ENCODE data around the gene SF3B6.

SF3B6 gene

GRCh38 chr2:24077879-24078278 is 1.8 kb upstream of the SF3B6 start:
- Mint-ChIP-seq H3K4me1 (peaks cover 37% of the 10 kb centered on the region), H3K27ac (peak overlapping the region in 1 of 2 donors; percentile 81), H3K27me3 (no peaks in the 10 kb centered on the region), H3K4me3 (peak overlapping the region; percentile 92 to 97), H3K9me3 (no peaks in the 10 kb centered on the region)
- ATAC-seq (no peak), DNase-seq (no peak)

GRCh38 chr2:24077535-24077877 is 1.4 kb upstream of the SF3B6 start:
- DNase-seq (peak in 1 of 2 donors; percentile 12), ATAC-seq (no peak)
- H3K27ac Mint-ChIP-seq, result peak overlapping the region in 1 of 2 donors; percentile 81
- peak overlapping the region; percentile 92 to 97 for H3K4me3 Mint-ChIP-seq
- no peaks in the 10 kb centered on the region for H3K27me3 Mint-ChIP-seq
- H3K4me1 Mint-ChIP-seq, result peaks cover 40% of the 10 kb centered on the region
- H3K9me3 Mint-ChIP-seq, result no peaks in the 10 kb centered on the region

GRCh38 chr2:24076849-24077534 is 866 bp upstream of the SF3B6 start:
- peak; percentile 39 for ATAC-seq
- no peak for DNase-seq
- H3K27me3 Mint-ChIP-seq, result no peaks in the 10 kb centered on the region
- H3K9me3 Mint-ChIP-seq, result no peaks in the 10 kb centered on the region
- peak overlapping the region; percentile 59 to 99 for H3K27ac Mint-ChIP-seq
- H3K4me3 Mint-ChIP-seq, result peak overlapping the region; percentile 92 to 97
- H3K4me1 Mint-ChIP-seq, result peaks cover 46% of the 10 kb centered on the region

GRCh38 chr2:24075259-24075658 is 867 bp downstream of the SF3B6 start:
- ATAC-seq (no peak), DNase-seq (no peak)
- Mint-ChIP-seq H3K9me3 (no peaks in the 10 kb centered on the region), H3K27me3 (no peaks in the 10 kb centered on the region), H3K4me1 (peaks cover 50% of the 10 kb centered on the region), H3K27ac (peak overlapping the region; percentile 98 to 99), H3K4me3 (peak overlapping the region; percentile 92 to 97)

GRCh38 chr2:24073816-24074215 is 2.3 kb downstream of the SF3B6 start:
- H3K4me1 Mint-ChIP-seq, result peaks cover 46% of the 10 kb centered on the region
- no peaks in the 10 kb centered on the region for H3K9me3 Mint-ChIP-seq
- DNase-seq (no peak), ATAC-seq (no peak)
- peak overlapping the region; percentile 44 to 89 for H3K27ac Mint-ChIP-seq
- H3K4me3 Mint-ChIP-seq, result peak overlapping the region in 1 of 2 donors; percentile 8
- no peaks in the 10 kb centered on the region for H3K27me3 Mint-ChIP-seq

- DNase-seq (no peak), ATAC-seq (no peak)
- Mint-ChIP-seq H3K27ac (peak overlapping the region in 1 of 2 donors; percentile 95), H3K4me1 (peaks cover 37% of the 10 kb centered on the region), H3K27me3 (no peaks in the 10 kb centered on the region), H3K9me3 (no peaks in the 10 kb centered on the region), H3K4me3 (no peak overlapping the region)
Observed at GRCh38 chr2:24072259-24072658, 3.9 kb downstream of the SF3B6 start.

GRCh38 chr2:24065341-24065740 is 10.8 kb downstream of the SF3B6 start:
- Mint-ChIP-seq H3K4me3 (no peak overlapping the region), H3K27me3 (no peaks in the 10 kb centered on the region), H3K9me3 (no peaks in the 10 kb centered on the region), H3K27ac (peak overlapping the region in 1 of 2 donors; percentile 58), H3K4me1 (peaks cover 9% of the 10 kb centered on the region)
- no peak for DNase-seq
- peak; percentile 63 for ATAC-seq

GRCh38 chr2:24058564-24059271 is 17.4 kb downstream of the SF3B6 start:
- DNase-seq, result no peak
- Mint-ChIP-seq H3K27ac (no peak overlapping the region), H3K27me3 (peaks cover 10% of the 10 kb centered on the region), H3K4me3 (no peak overlapping the region), H3K9me3 (no peaks in the 10 kb centered on the region), H3K4me1 (no peaks in the 10 kb centered on the region)
- no peak for ATAC-seq

- Mint-ChIP-seq H3K27me3 (peaks cover 12% of the 10 kb centered on the region), H3K27ac (no peak overlapping the region)
- no peak for ATAC-seq
Observed at GRCh38 chr2:24055750-24056149, 20.4 kb downstream of the SF3B6 start.

GRCh38 chr2:24054366-24055010 is 21.6 kb downstream of the SF3B6 start:
- no peak overlapping the region for H3K27ac Mint-ChIP-seq
- H3K9me3 Mint-ChIP-seq, result no peaks in the 10 kb centered on the region
- no peaks in the 10 kb centered on the region for H3K4me1 Mint-ChIP-seq
- H3K4me3 Mint-ChIP-seq, result no peak overlapping the region
- no peak for ATAC-seq
- no peak for DNase-seq
- peaks cover 12% of the 10 kb centered on the region for H3K27me3 Mint-ChIP-seq

More at GRCh38 chr2:24055750-24056149, 20.4 kb downstream of the SF3B6 start:
- Mint-ChIP-seq H3K4me1 (no peaks in the 10 kb centered on the region), H3K9me3 (no peaks in the 10 kb centered on the region), H3K4me3 (no peak overlapping the region)
- no peak for DNase-seq

- Mint-ChIP-seq H3K27ac (no peak overlapping the region), H3K4me3 (no peak overlapping the region), H3K27me3 (peaks cover 12% of the 10 kb centered on the region), H3K9me3 (no peaks in the 10 kb centered on the region), H3K4me1 (peaks cover under 1% of the 10 kb centered on the region)
- DNase-seq, result no peak
- ATAC-seq, result no peak
Observed at GRCh38 chr2:24052951-24053350, 23.2 kb downstream of the SF3B6 start.

- Mint-ChIP-seq H3K27ac (no peak overlapping the region), H3K4me3 (no peak overlapping the region), H3K4me1 (peaks cover 11% of the 10 kb centered on the region), H3K27me3 (peaks cover 12% of the 10 kb centered on the region), H3K9me3 (no peaks in the 10 kb centered on the region)
- DNase-seq (no peak), ATAC-seq (no peak)
Observed at GRCh38 chr2:24051833-24052232, 24.3 kb downstream of the SF3B6 start.

- Mint-ChIP-seq H3K4me3 (no peak overlapping the region), H3K4me1 (peaks cover 24% of the 10 kb centered on the region), H3K27me3 (peaks cover 12% of the 10 kb centered on the region), H3K9me3 (no peaks in the 10 kb centered on the region), H3K27ac (no peak overlapping the region)
- ATAC-seq (no peak), DNase-seq (peak in 1 of 2 donors; percentile 14)
Observed at GRCh38 chr2:24050041-24050979, 25.8 kb downstream of the SF3B6 start.

GRCh38 chr2:24049485-24050021 is 26.6 kb downstream of the SF3B6 start, which contains the start of gene FKBP1B:
FKBP1B (plus strand) TSS chr2:24049741; CDS start chr2:24049850, 109 bp downstream.
- Mint-ChIP-seq H3K9me3 (no peaks in the 10 kb centered on the region), H3K27me3 (peaks cover 10% of the 10 kb centered on the region), H3K27ac (no peak within 1 kb of the TSS), H3K4me1 (peaks cover 31% of the 10 kb centered on the region), H3K4me3 (no peak within 1 kb of the TSS)
- DNase-seq, result peak; percentile 54 to 56
- peak; percentile 24 for ATAC-seq

Measured in stimulated activated naive CD8-positive, alpha-beta T cell treated with anti-CD3 and anti-CD28 coated beads, Interleukin-15, amount 100 ng/mL, for 72 hours (primary cell).